ENCODE measurements around the gene CAMK1G. TPM values are rescaled to one million over a fixed set of nuclear protein-coding genes. Genes with fewer than 3 reads are reported as not detected.

The CAMK1G gene
- total RNA-seq, 2 experiments from 2014 or later = not detected

DNA sequence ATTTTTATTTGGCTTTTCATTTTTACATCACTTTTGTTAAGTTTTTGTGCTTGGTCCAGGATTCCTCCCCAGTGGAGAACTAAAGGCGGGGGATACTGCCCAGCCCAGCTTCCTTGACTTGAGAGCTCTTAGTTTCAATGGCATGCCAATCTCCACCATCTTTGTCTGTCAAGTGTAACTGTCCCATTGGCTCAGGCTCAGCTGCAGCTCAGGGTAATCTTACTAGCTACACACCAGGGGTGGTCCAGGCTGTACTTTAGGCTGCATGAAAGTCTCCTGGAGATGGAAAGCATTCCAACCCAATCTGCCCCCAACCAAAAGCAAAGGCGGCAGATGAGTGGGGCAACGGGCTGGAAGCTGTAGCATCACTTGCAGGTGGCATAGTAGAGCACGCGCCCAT, 31.4 kb downstream of the CAMK1G start:
- no peak for DNase-seq
- no peaks in the 10 kb centered on the region for H3K27me3 Mint-ChIP-seq
- no peak for ATAC-seq
- intact Hi-C loops (cut with micrococcal nuclease) = no loop called here
- ChIA-PET POLR2A (no interaction called here), CTCF (interaction anchor here (1.0 to 1.3 kb wide), 3 partner anchors 38 to 50 kb away, joined by 4 to 6 read pairs (median 4); no protein-coding TSS in a partner anchor)
- H3K9me3 Mint-ChIP-seq = no peaks in the 10 kb centered on the region
- H3K27ac Mint-ChIP-seq = no peak overlapping the region
- no peak overlapping the region for H3K4me3 Mint-ChIP-seq
- no peaks in the 10 kb centered on the region for H3K4me1 Mint-ChIP-seq (ENCODE audit: low read depth)
- TF ChIP-seq CTCF (IDR thresholded peaks at IDR 0.05) = no peak
- no peaks in the 10 kb centered on the region for H3K36me3 Mint-ChIP-seq (ENCODE audit: low read depth)

DNA sequence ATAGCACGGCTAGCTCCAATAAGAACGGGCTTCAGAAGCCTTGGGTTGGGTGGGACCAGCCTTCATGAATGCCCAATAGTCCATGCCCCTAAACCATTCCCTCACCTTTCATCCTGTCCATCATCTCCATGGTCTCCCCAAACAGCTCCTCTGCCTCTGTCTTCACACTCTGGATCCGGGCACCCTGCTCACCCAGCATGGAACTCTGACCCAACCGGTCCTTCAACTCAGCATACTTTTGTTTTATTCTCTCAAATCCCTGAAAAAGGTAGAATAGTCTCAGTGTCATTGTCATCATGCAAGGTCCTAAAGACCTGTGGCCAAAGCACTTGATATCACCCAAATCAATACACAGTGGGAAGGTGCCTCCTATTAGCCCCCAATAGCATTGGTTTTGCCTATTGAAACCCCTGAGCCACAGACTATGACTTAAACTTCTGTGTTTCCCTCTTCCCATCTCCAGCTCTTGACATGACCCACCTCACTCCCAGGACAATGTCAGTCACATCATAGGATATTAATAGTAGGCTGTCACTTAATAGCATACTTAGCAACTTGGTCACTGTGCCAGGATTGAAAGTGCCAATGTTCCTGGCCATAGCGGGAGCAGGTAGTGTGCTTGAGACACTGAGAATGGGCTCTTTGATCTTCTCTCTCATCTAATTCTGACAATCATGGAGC, 33.0 kb downstream of the CAMK1G start:
- H3K27ac Mint-ChIP-seq = no peak overlapping the region
- no peak for DNase-seq
- no peak for TF ChIP-seq CTCF (IDR thresholded peaks at IDR 0.05)
- H3K36me3 Mint-ChIP-seq (ENCODE audit: low read depth) = no peaks in the 10 kb centered on the region
- CTCF ChIA-PET = interaction anchor here (1.3 to 2.3 kb wide), 3 partner anchors 9 to 40 kb away, joined by 3 to 9 read pairs (median 6); no protein-coding TSS in a partner anchor
- no peaks in the 10 kb centered on the region for H3K4me1 Mint-ChIP-seq (ENCODE audit: low read depth)
- POLR2A ChIA-PET = no interaction called here
- H3K9me3 Mint-ChIP-seq = no peaks in the 10 kb centered on the region
- H3K27me3 Mint-ChIP-seq = no peaks in the 10 kb centered on the region
- no peak for ATAC-seq
- H3K4me3 Mint-ChIP-seq = no peak overlapping the region
- intact Hi-C loops (cut with micrococcal nuclease) = no loop called here

GRCh38 chr1:209617047-209617673, 33.6 kb downstream of the CAMK1G start:
- no peaks in the 10 kb centered on the region for H3K4me1 Mint-ChIP-seq (ENCODE audit: low read depth)
- intact Hi-C loops (cut with micrococcal nuclease) = no loop called here
- H3K36me3 Mint-ChIP-seq (ENCODE audit: low read depth) = no peaks in the 10 kb centered on the region
- H3K9me3 Mint-ChIP-seq = no peaks in the 10 kb centered on the region
- no peak for TF ChIP-seq CTCF (IDR thresholded peaks at IDR 0.05)
- no peaks in the 10 kb centered on the region for H3K27me3 Mint-ChIP-seq
- ChIA-PET POLR2A (interaction anchor here (1.1 to 1.4 kb wide), 2 partner anchors 10 to 51 kb away, joined by 3 to 4 read pairs; no protein-coding TSS in a partner anchor), CTCF (interaction anchor here (2.3 kb wide), 1 partner anchor 10 kb away, joined by 9 read pairs; no protein-coding TSS in a partner anchor)
- H3K4me3 Mint-ChIP-seq = no peak overlapping the region
- H3K27ac Mint-ChIP-seq = no peak overlapping the region
- ATAC-seq (no peak), DNase-seq (no peak)

DNA sequence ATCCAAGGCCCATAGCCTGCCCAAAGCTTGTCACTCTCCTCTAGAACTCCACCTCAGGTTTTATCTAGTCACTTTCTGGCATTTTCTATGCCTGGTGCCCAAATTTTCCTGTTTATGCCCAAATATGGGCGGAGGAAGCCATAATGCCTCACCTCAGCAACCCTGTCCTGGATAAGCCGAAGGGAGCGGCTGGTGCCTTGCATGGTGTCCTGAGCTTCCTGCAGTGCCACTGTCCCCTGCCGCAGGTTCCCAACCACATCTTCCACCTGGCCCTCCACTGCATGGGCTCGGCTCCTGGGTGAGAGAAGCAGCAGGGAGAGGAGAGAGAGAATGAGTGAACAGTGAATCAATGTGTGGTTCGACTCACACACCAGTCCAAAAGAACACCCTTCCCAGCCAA, 34.2 kb downstream of the CAMK1G start:
- Mint-ChIP-seq H3K4me1 (ENCODE audit: low read depth) (no peaks in the 10 kb centered on the region), H3K4me3 (no peak overlapping the region), H3K27me3 (no peaks in the 10 kb centered on the region), H3K9me3 (no peaks in the 10 kb centered on the region), H3K27ac (no peak overlapping the region), H3K36me3 (ENCODE audit: low read depth) (no peaks in the 10 kb centered on the region)
- no peak for TF ChIP-seq CTCF (IDR thresholded peaks at IDR 0.05)
- no peak for ATAC-seq
- ChIA-PET CTCF (interaction anchor here (2.3 kb wide), 1 partner anchor 10 kb away, joined by 9 read pairs; no protein-coding TSS in a partner anchor), POLR2A (interaction anchor here (1.1 to 1.4 kb wide), 2 partner anchors 10 to 52 kb away, joined by 3 to 4 read pairs; no protein-coding TSS in a partner anchor)
- intact Hi-C loops (cut with micrococcal nuclease) = no loop called here
- DNase-seq = no peak

- Mint-ChIP-seq H3K27ac (no peak overlapping the region), H3K27me3 (no peaks in the 10 kb centered on the region), H3K4me1 (ENCODE audit: low read depth) (no peaks in the 10 kb centered on the region), H3K4me3 (no peak overlapping the region), H3K9me3 (no peaks in the 10 kb centered on the region), H3K36me3 (ENCODE audit: low read depth) (no peaks in the 10 kb centered on the region)
- CTCF ChIA-PET = interaction anchor here (1.0 to 2.3 kb wide), 3 partner anchors 9 to 130 kb away, joined by 3 to 9 read pairs (median 6); no protein-coding TSS in a partner anchor
- ATAC-seq (no peak), DNase-seq (no peak)
- intact Hi-C loops (cut with micrococcal nuclease) = no loop called here
- POLR2A ChIA-PET = interaction anchor here (1.1 to 1.4 kb wide), 2 partner anchors 11 to 52 kb away, joined by 3 to 4 read pairs; no protein-coding TSS in a partner anchor
- no peak for TF ChIP-seq CTCF (IDR thresholded peaks at IDR 0.05)
Measured at GRCh38 chr1:209618291-209618690, 34.8 kb downstream of the CAMK1G start.

All from activated CD8-positive, alpha-beta T cell treated with anti-CD3 and anti-CD28 coated beads for 36 hours (primary cell).